GM12878 (cell line): ENCODE measurements around the gene OGFR. TPM values are rescaled to one million over a fixed set of nuclear protein-coding genes. Genes with fewer than 3 reads are reported as not detected.

Experiments
- ATAC-seq: fragments of 200-7000 bp; cut with Tn5 transposase; 3 replicates; pipeline ENCODE4 v1.9.1; 2020; ENCODE audit warnings: mild to moderate bottlenecking, moderate library complexity
- BruUV-seq: library from RNA; stranded (reverse); fragments of 400-500 nt; replicated peaks from 2 replicates; lab custom pipeline; 2021; lab: Mats Ljungman, UMichigan
- CTCF ChIA-PET: fragments of 300-600 bp; sonication (Branson Sonifier 250); formaldehyde crosslinking; extraction: SDS; loops from one replicate; lab custom pipeline; 2021; ENCODE audit warnings: inconsistent platforms; lab: Yijun Ruan, JAX
- POLR2A ChIA-PET: fragments of 350-600 bp; formaldehyde crosslinking; extraction: SDS; loops from one replicate; lab custom pipeline; 2021; ENCODE audit warnings: inconsistent platforms; lab: Charles Lee
- RAD21 ChIA-PET: fragments of 300-600 bp; sonication (Branson Sonifier 250); formaldehyde crosslinking; loops from one replicate; lab custom pipeline; 2023; ENCODE audit warnings: antibody characterized with exemption; ENCODE audit not compliant: unreplicated experiment; lab: Charles Lee
- SMC1A ChIA-PET: fragments of 300-600 bp; sonication (Branson Sonifier 250); formaldehyde crosslinking; loops from one replicate; lab custom pipeline; 2023; ENCODE audit not compliant: unreplicated experiment, uncharacterized antibody; lab: Charles Lee
- DNase-seq: peaks from one replicate; pipeline ENCODE4 v3.0.0-alpha.2; 2011; ENCODE audit warnings: low read depth, low spot score
- FAIRE-seq: peaks from 3 replicates; lab custom pipeline; 2011; peaks lifted over from hg19 to GRCh38; lab: Jason Lieb, UNC
- H2AFZ ChIP-seq: 2 replicates; pipeline ENCODE4 v1.6.0; 2011; ENCODE audit warnings: low read depth, low read length, control low read depth; ENCODE audit not compliant: control insufficient read depth
- H3K27ac ChIP-seq: 2 replicates; pipeline ENCODE4 v1.5.1; 2011; ENCODE audit warnings: control low read depth; ENCODE audit not compliant: control insufficient read depth, insufficient read depth
- H3K27me3 ChIP-seq, 2 experiments: replicated peaks in 1 of 2; 2 replicates each; pipeline versions ENCODE4 v1.6.0 to v1.6.1; 2011; ENCODE audit warnings: low read length in 1 of 2; ENCODE audit not compliant: control insufficient read depth in 2 of 2, insufficient read depth in 2 of 2
- H3K36me3 ChIP-seq, 2 experiments: 2 replicates each; pipeline ENCODE4 v1.5.1; 2011; ENCODE audit warnings: low read length in 1 of 2; ENCODE audit not compliant: control insufficient read depth in 2 of 2, insufficient read depth in 2 of 2
- H3K4me1 ChIP-seq: 2 replicates; pipeline ENCODE4 v1.6.1; 2011; ENCODE audit warnings: mild to moderate bottlenecking, low read length, moderate library complexity, mixed read lengths; ENCODE audit not compliant: control insufficient read depth, insufficient read depth
- H3K4me2 ChIP-seq: 2 replicates; pipeline ENCODE4 v1.6.0; 2011; ENCODE audit warnings: control low read depth; ENCODE audit not compliant: control insufficient read depth, insufficient read depth
- H3K4me3 ChIP-seq: fragments of 200-600 bp; sonication (generic); 2 replicates; pipeline ENCODE4 v1.5.1; 2016
- H3K79me2 ChIP-seq: 2 replicates; pipeline ENCODE4 v1.6.0; 2011; ENCODE audit warnings: low read length; ENCODE audit not compliant: control insufficient read depth, insufficient read depth
- H3K9ac ChIP-seq: 2 replicates; pipeline ENCODE4 v1.8.0; 2011; ENCODE audit warnings: low read length, control low read depth, mixed read lengths; ENCODE audit not compliant: control insufficient read depth, insufficient read depth
- H3K9me3 ChIP-seq: replicated peaks from 3 replicates; pipeline ENCODE4 v1.5.1; 2011; ENCODE audit warnings: mild to moderate bottlenecking, low read length; ENCODE audit not compliant: control insufficient read depth, insufficient read depth
- H4K20me1 ChIP-seq: 2 replicates; pipeline ENCODE4 v1.6.0; 2011; ENCODE audit not compliant: control insufficient read depth, insufficient read depth
- CBX5 ChIP-seq: sonication (generic); IDR thresholded peaks from 2 replicates; pipeline ENCODE4 v1.6.1; 2016; ENCODE audit warnings: low read depth, moderate library complexity, mild to moderate bottlenecking, inconsistent platforms
- CREB1 ChIP-seq: IDR thresholded peaks from 2 replicates; pipeline ENCODE4 v1.6.1; 2012; ENCODE audit warnings: low read depth, mild to moderate bottlenecking, inconsistent platforms
- KAT2A ChIP-seq: conservative IDR thresholded peaks from 2 replicates; pipeline ENCODE4 v1.6.1; 2011; ENCODE audit warnings: low read depth, low read length; ENCODE audit not compliant: control insufficient read depth
- MEF2B ChIP-seq: fragments of 450-650 bp; IDR thresholded peaks from 2 replicates; pipeline ENCODE4 v1.6.1; 2018; ENCODE audit warnings: mild to moderate bottlenecking, moderate library complexity; ENCODE audit not compliant: partially characterized antibody, poor library complexity, severe bottlenecking
- MTA2 ChIP-seq: fragments of 450-650 bp; IDR thresholded peaks from 2 replicates; pipeline ENCODE4 v1.6.1; 2016; ENCODE audit warnings: low read depth, mild to moderate bottlenecking, moderate library complexity
- NR2C1 ChIP-seq: fragments of 450-650 bp; IDR thresholded peaks from 2 replicates; pipeline ENCODE4 v1.6.1; 2017; ENCODE audit warnings: antibody characterized with exemption, mild to moderate bottlenecking, moderate library complexity
- POLR2AphosphoS2 ChIP-seq: IDR thresholded peaks from 2 replicates; pipeline ENCODE4 v1.6.1; 2011; ENCODE audit warnings: low read depth, mild to moderate bottlenecking, low read length, improper control_type of control experiment, moderate library complexity
- RFX5 ChIP-seq: IDR thresholded peaks from 2 replicates; pipeline ENCODE4 v1.6.1; 2011; ENCODE audit warnings: low read depth, low read length, improper control_type of control experiment
- ZBED1 ChIP-seq: IDR thresholded peaks from 2 replicates; pipeline ENCODE4 v1.6.1; 2016; ENCODE audit warnings: borderline replicate concordance
- ZNF274 ChIP-seq: IDR thresholded peaks from one replicate; pipeline ENCODE4 v1.8.0; 2011; ENCODE audit not compliant: insufficient read length, insufficient read depth
- WGBS: methylation state at CpG from one replicate; pipeline ENCODE4 v1.1.6; 2016; ENCODE audit warnings: low lambda C conversion rate; ENCODE audit not compliant: insufficient replicate concordance, insufficient coverage; ENCODE audit errors: missing lambda C conversion rate; 5-methylcytosine and 5-hydroxymethylcytosine counted together
- in situ Hi-C: fragments of 300-500 bp; cut with MboI; formaldehyde crosslinking; loops from 9 replicates; pipeline ENCODE4 v1.14.3; 2018; ENCODE audit warnings: mixed read lengths
- intact Hi-C: fragments of 100-400 bp; cut with micrococcal nuclease; formaldehyde crosslinking; loops from one replicate; pipeline ENCODE4 v1.14.2; 2022; ENCODE audit not compliant: unreplicated experiment
- polyA plus RNA-seq, 11 experiments: library from polyadenylated mRNA; depleted of rRNA in 4 of 11; unstranded in 6 of 11; stranded (reverse) in 5 of 11; fragments of >200 nt; fragmentation: Nextera tagmentation in 4 of 11; fragmentation: Illumina TruSeq in 1 of 11; extraction: Ambion mirVana in 4 of 11; extraction: Trizol in 1 of 11; gene quantifications; 1 replicate in 1 of 11; 2 replicates in 10 of 11; pipeline versions ENCODE4 v1.2.1 to v1.2.3, GENCODE V29; 2011 to 2016; ENCODE audit warnings: inconsistent platforms in 2 of 11, missing spikeins in 2 of 11, low read depth in 1 of 11
- total RNA-seq, 4 experiments: library from RNA; depleted of rRNA in 3 of 4; stranded (reverse); fragments of >200 nt in 3 of 4; fragmentation: Illumina TruSeq in 1 of 4; extraction: Trizol in 1 of 4; gene quantifications; 2 replicates each; pipeline versions ENCODE4 v1.2.1 to v1.2.3, GENCODE V29; 2013 to 2021
- TF ChIP-seq, protein P1 (sequence below): fragments of 450-650 bp; IDR thresholded peaks from 2 replicates; pipeline ENCODE4 v1.6.1; 2018; ENCODE audit warnings: borderline replicate concordance, mild to moderate bottlenecking; ENCODE audit not compliant: partially characterized antibody
- TF ChIP-seq, protein P2 (sequence below): IDR thresholded peaks from 2 replicates; pipeline ENCODE4 v1.6.1; 2012; ENCODE audit warnings: improper control_type of control experiment, low read depth, low read length; ENCODE audit not compliant: insufficient replicate concordance
- TF ChIP-seq, protein P3 (sequence below): fragments of 450-650 bp; IDR thresholded peaks from 2 replicates; pipeline ENCODE4 v1.6.1; 2018; ENCODE audit warnings: mild to moderate bottlenecking, low read depth, moderate library complexity; ENCODE audit not compliant: partially characterized antibody

Gene OGFR
- total and polyA plus RNA-seq, 10 of the 15 experiments (the other 5 are each of a cell fraction or from before 2014, with no cell fraction given): 0.72 to 62.1 (median 27.3) TPM

DNA sequence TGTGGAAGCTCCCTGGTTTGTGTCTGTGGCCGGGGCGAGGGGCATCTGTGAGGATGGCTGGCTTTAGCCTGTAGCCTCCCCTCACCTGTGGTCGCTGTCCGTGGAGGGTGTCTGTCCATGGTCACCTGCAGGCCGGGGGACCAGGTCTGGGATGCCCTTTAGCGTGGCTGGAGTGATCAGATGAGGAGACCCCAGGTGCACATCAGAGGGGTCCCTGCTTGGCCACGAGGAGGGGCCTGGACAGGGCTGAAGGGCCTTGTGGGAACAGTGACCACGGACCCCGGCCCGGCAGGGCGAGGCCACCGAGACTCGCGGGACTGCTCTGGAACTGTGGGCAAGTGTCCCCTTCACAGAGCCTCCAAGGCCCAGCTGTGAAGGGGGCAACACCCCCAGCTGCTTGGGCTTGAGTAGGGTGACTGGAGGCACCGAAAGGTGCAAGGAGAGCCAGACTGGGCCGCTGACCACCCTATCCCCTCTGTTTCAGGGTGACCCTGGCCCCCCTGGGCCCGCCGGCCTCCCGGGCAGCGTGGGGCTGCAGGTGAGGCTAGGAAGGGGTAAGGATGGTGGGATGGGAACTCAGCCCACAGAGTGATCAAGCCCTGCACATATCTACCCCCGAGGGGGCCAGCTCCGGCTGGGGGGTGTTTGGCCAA is 20.8 kb downstream of the OGFR start:
- Histone ChIP-seq H3K79me2 (no peaks in the 10 kb centered on the region), H3K36me3 (no peaks in the 10 kb centered on the region), H3K4me2 (no peak overlapping the region), H3K9ac (no peak overlapping the region), H3K4me3 (no peak overlapping the region), H2AFZ (no peak overlapping the region), H3K27me3 (no peaks in the 10 kb centered on the region), H4K20me1 (no peaks in the 10 kb centered on the region), H3K4me1 (0 out of 2 replicates have a peak, but pooled peaks cover 2% of the 10 kb centered on the region), H3K9me3 (no peaks in the 10 kb centered on the region), H3K27ac (no peak overlapping the region)
- ChIA-PET POLR2A (no interaction called here), CTCF (interaction anchor here (0.8 to 1.6 kb wide), 5 partner anchors 17 to 184 kb away, joined by 3 to 5 read pairs (median 4); no protein-coding TSS in a partner anchor), RAD21 (interaction anchor here (1.0 kb wide), 1 partner anchor 184 kb away, joined by 7 read pairs; no protein-coding TSS in a partner anchor), SMC1A (interaction anchor here (0.6 to 1.1 kb wide), 3 partner anchors 74 to 189 kb away, joined by 3 to 4 read pairs (median 4); no protein-coding TSS in a partner anchor)
- no TSS peak for BruUV-seq
- DNase-seq: no peak
- intact Hi-C loops (no loop called here), in situ Hi-C loops (loop anchor here (5.0 kb wide), 1 partner anchor 48 kb away; no protein-coding TSS in a partner anchor)
- ATAC-seq: no peak; the same call in 2 of the 3 replicates
- 36% methylated on average over 22 of the region's 22 CpGs for WGBS
- no peak for FAIRE-seq
- TF ChIP-seq RFX5 (no peak), POLR2AphosphoS2 (no peak), MTA2 (no peak), ZNF274 (no peak), KAT2A (no peak), ZBED1 (no peak), NR2C1 (no peak), CREB1 (no peak), CBX5 (no peak), MEF2B (no peak)
- TF ChIP-seq, protein P1, sequence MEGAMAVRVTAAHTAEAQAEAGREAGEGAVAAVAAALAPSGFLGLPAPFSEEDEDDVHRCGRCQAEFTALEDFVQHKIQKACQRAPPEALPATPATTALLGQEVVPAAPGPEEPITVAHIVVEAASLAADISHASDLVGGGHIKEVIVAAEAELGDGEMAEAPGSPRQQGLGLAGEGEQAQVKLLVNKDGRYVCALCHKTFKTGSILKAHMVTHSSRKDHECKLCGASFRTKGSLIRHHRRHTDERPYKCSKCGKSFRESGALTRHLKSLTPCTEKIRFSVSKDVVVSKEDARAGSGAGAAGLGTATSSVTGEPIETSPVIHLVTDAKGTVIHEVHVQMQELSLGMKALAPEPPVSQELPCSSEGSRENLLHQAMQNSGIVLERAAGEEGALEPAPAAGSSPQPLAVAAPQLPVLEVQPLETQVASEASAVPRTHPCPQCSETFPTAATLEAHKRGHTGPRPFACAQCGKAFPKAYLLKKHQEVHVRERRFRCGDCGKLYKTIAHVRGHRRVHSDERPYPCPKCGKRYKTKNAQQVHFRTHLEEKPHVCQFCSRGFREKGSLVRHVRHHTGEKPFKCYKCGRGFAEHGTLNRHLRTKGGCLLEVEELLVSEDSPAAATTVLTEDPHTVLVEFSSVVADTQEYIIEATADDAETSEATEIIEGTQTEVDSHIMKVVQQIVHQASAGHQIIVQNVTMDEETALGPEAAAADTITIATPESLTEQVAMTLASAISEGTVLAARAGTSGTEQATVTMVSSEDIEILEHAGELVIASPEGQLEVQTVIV: no peak
- TF ChIP-seq, protein P2, sequence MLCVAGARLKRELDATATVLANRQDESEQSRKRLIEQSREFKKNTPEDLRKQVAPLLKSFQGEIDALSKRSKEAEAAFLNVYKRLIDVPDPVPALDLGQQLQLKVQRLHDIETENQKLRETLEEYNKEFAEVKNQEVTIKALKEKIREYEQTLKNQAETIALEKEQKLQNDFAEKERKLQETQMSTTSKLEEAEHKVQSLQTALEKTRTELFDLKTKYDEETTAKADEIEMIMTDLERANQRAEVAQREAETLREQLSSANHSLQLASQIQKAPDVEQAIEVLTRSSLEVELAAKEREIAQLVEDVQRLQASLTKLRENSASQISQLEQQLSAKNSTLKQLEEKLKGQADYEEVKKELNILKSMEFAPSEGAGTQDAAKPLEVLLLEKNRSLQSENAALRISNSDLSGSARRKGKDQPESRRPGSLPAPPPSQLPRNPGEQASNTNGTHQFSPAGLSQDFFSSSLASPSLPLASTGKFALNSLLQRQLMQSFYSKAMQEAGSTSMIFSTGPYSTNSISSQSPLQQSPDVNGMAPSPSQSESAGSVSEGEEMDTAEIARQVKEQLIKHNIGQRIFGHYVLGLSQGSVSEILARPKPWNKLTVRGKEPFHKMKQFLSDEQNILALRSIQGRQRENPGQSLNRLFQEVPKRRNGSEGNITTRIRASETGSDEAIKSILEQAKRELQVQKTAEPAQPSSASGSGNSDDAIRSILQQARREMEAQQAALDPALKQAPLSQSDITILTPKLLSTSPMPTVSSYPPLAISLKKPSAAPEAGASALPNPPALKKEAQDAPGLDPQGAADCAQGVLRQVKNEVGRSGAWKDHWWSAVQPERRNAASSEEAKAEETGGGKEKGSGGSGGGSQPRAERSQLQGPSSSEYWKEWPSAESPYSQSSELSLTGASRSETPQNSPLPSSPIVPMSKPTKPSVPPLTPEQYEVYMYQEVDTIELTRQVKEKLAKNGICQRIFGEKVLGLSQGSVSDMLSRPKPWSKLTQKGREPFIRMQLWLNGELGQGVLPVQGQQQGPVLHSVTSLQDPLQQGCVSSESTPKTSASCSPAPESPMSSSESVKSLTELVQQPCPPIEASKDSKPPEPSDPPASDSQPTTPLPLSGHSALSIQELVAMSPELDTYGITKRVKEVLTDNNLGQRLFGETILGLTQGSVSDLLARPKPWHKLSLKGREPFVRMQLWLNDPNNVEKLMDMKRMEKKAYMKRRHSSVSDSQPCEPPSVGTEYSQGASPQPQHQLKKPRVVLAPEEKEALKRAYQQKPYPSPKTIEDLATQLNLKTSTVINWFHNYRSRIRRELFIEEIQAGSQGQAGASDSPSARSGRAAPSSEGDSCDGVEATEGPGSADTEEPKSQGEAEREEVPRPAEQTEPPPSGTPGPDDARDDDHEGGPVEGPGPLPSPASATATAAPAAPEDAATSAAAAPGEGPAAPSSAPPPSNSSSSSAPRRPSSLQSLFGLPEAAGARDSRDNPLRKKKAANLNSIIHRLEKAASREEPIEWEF: no peak
- TF ChIP-seq, protein P3, sequence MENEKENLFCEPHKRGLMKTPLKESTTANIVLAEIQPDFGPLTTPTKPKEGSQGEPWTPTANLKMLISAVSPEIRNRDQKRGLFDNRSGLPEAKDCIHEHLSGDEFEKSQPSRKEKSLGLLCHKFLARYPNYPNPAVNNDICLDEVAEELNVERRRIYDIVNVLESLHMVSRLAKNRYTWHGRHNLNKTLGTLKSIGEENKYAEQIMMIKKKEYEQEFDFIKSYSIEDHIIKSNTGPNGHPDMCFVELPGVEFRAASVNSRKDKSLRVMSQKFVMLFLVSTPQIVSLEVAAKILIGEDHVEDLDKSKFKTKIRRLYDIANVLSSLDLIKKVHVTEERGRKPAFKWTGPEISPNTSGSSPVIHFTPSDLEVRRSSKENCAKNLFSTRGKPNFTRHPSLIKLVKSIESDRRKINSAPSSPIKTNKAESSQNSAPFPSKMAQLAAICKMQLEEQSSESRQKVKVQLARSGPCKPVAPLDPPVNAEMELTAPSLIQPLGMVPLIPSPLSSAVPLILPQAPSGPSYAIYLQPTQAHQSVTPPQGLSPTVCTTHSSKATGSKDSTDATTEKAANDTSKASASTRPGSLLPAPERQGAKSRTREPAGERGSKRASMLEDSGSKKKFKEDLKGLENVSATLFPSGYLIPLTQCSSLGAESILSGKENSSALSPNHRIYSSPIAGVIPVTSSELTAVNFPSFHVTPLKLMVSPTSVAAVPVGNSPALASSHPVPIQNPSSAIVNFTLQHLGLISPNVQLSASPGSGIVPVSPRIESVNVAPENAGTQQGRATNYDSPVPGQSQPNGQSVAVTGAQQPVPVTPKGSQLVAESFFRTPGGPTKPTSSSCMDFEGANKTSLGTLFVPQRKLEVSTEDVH: no peak
